IPS-11a (cell line): ENCODE measurements around the gene ENKD1.
A peak's percentile ranks its signal among the peaks of the same experiment; 100 is the strongest.
"Not testable (repeated sequence)": the region's sequence is repeated elsewhere in the genome, so short reads cannot be mapped to it uniquely, and the experiment has no call there.

Experiments used
- H3K4me3 ChIP-seq: one replicate; pipeline ENCODE4 v1.5.1; 2013; ENCODE audit warnings: low read depth, low read length, control low read depth

The ENKD1 gene, protein sequence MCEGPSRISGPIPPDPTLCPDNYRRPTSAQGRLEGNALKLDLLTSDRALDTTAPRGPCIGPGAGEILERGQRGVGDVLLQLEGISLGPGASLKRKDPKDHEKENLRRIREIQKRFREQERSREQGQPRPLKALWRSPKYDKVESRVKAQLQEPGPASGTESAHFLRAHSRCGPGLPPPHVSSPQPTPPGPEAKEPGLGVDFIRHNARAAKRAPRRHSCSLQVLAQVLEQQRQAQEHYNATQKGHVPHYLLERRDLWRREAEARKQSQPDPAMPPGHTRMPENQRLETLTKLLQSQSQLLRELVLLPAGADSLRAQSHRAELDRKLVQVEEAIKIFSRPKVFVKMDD

GRCh38 chr16:67666559-67667452 lies at the start of gene ENKD1, which contains the start of gene C16orf86:
Gene ENKD1 (minus strand): TSS chr16:67666750. CDS start chr16:67666442, 308 bp downstream.
Gene C16orf86 (plus strand): TSS chr16:67666814. CDS start chr16:67666971, 157 bp downstream.
- peak within 1 kb of the TSS; percentile 51 for H3K4me3 ChIP-seq

- no peak overlapping the region for H3K4me3 ChIP-seq
These were observed 49.5 kb upstream of the ENKD1 start for GRCh38 chr16:67716097-67716496.

- H3K4me3 ChIP-seq, result no peak overlapping the region
These were observed 48.0 kb upstream of the ENKD1 start for GRCh38 chr16:67714522-67714921.

DNA sequence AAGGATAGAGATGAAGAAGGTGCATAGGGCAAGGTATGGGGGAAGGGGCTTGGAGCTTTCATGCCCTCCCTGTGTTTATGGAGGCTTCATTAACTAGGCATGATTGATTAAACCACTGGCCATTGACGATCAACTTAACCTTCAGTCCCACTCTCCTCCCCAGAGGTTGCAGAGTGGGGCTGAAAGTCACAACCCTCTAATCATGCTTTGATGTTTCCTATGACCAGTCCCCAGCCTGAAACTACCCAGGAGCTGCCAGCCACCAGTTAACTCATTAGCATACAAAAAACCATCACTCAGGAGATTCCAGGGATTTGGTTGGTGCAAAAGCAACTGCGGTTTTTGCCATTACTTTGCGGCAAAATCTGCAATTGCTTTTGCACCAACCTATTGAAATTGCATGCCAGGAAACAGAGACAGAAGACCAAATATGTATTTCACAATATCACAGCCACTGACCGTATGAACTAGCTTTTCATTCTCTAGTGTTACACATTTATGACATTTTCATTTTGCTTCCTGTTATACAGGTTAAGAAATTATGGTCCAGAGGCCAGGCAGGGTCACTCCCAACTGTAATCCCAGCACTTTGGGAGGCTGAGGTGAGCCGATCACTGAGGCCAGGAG lies 47.2 kb upstream of the ENKD1 start:
- no peak overlapping the region for H3K4me3 ChIP-seq

GRCh38 chr16:67710607-67711006 lies 44.1 kb upstream of the ENKD1 start:
- no peak overlapping the region for H3K4me3 ChIP-seq

DNA sequence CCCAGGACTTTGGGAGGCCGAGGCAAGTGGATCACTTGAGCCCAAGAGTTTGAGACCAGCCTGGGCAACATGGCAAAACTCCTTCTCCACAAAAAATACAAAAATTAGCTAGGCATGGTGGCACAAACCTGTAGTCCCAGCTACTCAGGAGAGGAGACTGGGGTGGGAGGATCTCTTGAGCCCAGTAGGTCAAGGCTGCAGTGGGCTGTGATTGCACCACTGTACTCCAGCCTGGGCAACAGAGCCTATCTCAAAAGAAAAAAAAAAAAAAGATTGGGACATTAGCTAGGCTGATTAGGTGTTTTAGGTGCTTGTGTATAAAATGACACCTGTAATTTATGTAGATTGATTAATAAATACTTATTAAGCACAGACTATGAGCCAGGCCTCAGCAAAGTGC lies 42.5 kb upstream of the ENKD1 start:
- no peak overlapping the region for H3K4me3 ChIP-seq

GRCh38 chr16:67708368-67708771 lies 41.8 kb upstream of the ENKD1 start:
- no peak overlapping the region for H3K4me3 ChIP-seq

DNA sequence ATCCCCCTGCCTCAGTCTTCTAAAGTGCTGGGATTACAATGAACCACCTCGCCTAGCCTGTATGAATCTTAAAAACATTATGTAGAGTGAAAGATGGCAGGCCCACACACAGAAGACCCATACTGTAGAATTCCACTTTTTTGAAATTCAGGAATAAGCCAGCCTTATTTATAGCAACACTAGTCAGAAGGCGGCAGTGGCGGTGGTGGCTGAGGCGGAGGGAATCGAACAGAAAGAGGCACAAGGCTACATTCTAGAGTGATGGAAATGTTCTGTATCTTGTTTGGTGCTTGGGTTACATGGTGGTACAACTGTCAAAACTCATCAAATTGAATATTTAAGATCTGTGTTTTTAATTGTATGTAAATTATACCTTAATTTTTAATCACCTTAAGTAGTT lies 41.2 kb upstream of the ENKD1 start:
- no peak overlapping the region for H3K4me3 ChIP-seq

GRCh38 chr16:67707210-67707609 lies 40.7 kb upstream of the ENKD1 start:
- no peak overlapping the region for H3K4me3 ChIP-seq

DNA sequence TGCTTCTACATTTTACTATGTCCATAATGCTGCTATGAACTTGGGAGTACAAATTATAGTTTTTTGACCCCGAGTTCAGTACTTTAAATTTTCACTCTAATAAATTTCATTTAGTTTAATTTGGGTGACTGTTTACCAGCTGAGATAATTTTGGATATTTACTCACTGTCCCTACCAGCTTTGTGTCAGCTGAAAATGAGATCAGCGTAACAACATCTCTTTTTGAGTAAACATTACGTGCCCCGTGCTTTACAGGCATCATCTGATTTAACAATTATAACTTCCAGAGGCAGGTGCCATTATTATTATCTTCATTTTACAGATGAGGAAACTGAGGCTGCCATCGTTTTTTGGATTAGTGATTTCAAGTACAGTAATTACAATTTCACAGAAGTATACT lies 37.6 kb upstream of the ENKD1 start:
- H3K4me3 ChIP-seq, result no peak overlapping the region

- H3K4me3 ChIP-seq, result no peak overlapping the region
These were observed 37.1 kb upstream of the ENKD1 start for GRCh38 chr16:67703626-67704025.

GRCh38 chr16:67702130-67702529 lies 35.6 kb upstream of the ENKD1 start:
- no peak overlapping the region for H3K4me3 ChIP-seq

DNA sequence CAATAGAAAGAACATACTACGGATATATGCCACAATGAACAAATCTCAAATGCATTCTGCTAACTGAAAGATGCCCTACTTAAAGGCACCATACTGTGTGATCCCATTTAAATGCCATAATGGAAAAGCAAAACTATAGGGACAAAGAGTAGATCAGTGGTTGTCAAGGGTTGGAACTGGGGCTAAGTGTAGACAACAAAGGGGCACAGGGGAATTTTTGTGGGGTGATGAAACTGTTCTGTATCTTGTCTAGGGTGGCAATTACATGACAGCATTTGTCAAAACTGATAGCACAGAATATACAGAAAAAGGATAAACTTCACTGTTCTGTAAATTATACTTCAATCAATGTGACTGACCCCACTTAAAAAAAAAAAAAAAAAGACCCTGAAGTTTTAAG lies 34.9 kb upstream of the ENKD1 start:
- no peak overlapping the region for H3K4me3 ChIP-seq

- H3K4me3 ChIP-seq, result no peak overlapping the region
These were observed 32.7 kb upstream of the ENKD1 start for GRCh38 chr16:67699265-67699664.

DNA sequence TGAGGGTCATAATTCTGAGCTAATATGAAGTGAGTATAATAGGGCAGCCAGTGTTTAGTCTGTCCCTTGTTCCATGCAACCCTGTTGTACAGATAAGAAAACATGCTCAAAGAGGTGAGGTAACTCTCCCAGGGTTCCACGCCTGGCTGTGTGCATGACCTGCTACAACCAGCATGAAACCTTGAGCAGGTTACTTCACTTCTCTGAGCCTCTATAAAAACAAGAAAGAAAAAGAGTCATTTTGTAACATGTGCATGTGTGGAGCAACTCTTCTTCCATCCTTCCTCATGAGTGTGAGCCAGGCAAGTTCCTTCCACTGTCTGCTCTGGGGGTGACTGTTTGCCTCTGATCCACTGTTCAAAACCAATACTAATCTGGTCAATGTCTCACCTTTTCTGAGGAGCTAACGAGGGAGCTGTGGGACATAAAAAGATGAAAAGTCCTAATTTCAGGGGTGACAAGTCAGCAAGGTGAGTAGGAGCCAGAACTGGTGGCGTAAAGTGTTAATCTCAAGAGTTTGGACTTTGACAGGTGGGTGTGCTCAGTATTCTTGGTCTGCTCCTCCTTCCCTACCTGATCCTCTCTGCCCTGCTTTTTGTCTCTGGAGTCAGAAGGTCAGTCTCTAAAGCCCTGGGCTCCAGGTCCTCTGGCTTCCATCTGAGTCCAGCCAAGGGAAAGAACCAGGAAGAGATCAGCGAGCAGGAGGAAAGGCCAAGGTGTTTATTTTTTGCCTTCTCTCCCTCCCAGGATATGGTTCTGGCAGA lies 31.1 kb upstream of the ENKD1 start:
- no peak overlapping the region for H3K4me3 ChIP-seq

GRCh38 chr16:67694611-67695010 lies 28.1 kb upstream of the ENKD1 start:
- no peak overlapping the region for H3K4me3 ChIP-seq

DNA sequence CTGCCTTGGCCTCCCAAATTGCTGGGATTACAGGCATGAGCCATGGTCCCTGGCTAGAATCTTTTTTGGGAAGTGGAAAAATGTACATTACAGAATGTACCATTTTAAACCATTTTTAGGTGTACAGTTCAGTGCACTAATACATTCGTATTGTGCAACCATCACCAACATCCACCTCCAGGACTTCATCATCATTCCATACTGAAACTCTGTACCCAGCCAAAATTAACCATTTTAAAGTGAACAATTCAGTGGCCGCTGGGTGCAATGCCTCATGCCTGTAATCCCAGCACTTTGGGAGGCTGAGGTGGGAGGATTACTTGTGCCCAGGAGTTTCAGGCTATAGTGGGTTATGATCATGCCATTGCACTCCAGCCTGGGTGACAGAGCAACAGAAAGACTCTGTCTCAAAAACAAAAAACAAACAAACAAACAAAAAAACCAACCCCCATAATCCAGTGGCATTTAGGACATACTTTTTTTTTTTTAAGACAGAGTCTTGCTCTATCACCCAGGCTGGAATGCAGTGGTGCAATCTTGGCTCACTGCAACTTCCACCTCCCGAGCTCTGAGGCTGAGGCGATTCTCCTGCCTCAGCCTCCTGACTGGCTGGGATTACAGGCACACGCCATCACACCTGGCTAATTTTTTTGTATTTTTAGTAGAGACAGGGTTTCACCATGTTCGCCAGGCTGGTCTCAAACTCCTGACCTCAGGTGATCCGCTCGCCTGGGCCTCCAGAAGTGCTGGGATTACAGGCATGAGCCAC lies 27.2 kb upstream of the ENKD1 start:
- H3K4me3 ChIP-seq, result not testable (repeated sequence)

DNA sequence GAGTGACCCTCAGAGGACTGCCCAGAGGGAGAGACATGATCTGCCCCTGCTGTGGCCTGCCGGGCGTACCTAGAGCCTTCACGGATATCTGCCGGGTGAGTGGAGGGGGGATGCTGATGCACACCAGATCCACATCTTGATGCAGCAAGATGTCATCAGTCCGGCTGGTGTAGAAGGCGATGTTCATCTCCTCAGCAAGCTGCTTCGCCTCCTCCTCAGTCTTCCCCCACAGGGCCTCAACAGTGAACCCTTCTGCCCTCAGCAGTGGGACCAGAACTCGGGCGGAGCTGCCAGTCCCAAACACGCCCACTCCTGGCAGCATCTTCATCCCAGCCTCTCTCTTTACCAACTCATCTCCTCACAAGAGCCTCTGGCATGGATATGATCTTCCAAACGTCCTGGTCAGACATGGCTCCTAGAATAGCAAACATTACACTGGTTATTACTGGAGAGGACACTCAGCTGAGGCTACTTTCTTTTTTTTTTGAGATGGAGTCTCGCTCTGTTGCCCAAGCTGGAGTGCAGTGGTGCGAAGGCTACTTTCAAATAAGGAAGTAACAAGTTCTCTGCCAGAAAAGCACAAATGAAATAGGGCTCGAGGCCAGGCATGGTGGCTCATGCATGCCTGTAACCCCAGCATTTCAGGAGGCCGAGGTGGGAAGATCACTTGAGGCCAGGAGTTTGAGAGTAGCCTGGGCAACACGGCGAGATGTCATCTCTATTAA lies 19.0 kb upstream of the ENKD1 start:
- H3K4me3 ChIP-seq, result no peak overlapping the region

DNA sequence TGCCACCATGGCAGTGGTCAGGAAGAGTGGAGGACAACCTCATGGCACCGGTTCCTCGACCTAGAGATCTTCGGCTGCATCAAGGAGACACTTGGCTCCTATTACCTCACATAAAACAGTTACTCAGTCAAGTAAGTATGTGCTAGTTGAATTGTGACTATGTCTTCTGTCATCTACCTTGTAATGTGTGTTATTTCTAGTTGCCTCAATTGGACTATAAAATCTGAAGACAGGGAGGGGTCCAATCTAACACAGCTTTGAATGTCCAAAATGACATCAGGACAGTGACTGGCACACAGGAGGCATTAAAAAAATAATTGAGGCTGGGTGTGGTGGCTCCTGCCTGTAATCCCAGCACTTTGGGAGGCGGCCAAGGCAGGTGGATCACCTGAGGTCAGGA lies 17.2 kb upstream of the ENKD1 start:
- H3K4me3 ChIP-seq, result no peak overlapping the region
